GM19025 (cell line): ENCODE results near the gene CNIH3.

ENCODE experiments used
- ATAC-seq: cut with Tn5 transposase; IDR thresholded peaks from one replicate; pipeline ENCODE4 v1.9.1; 2021; ENCODE audit warnings: mild to moderate bottlenecking, low read depth, moderate library complexity; ENCODE audit not compliant: unreplicated experiment

Gene CNIH3

GRCh38 chr1:224766266-224766665 is 150.1 kb downstream of the CNIH3 start:
- no peak for ATAC-seq

- no peak for ATAC-seq
Observed at GRCh38 chr1:224767031-224767430, 150.9 kb downstream of the CNIH3 start.

GRCh38 chr1:224767676-224768075 is 151.6 kb downstream of the CNIH3 start:
- ATAC-seq = no peak

GRCh38 chr1:224768971-224769370 is 152.9 kb downstream of the CNIH3 start:
- no peak for ATAC-seq

- no peak for ATAC-seq
Observed at GRCh38 chr1:224769452-224770335, 153.6 kb downstream of the CNIH3 start.

GRCh38 chr1:224770336-224770693 is 154.2 kb downstream of the CNIH3 start:
- ATAC-seq = no peak

GRCh38 chr1:224773646-224774045 is 157.5 kb downstream of the CNIH3 start:
- no peak for ATAC-seq

GRCh38 chr1:224774378-224774777 is 158.3 kb downstream of the CNIH3 start:
- no peak for ATAC-seq

GRCh38 chr1:224777180-224777579 is 161.1 kb downstream of the CNIH3 start:
- no peak for ATAC-seq

GRCh38 chr1:224779536-224779935 is 163.4 kb downstream of the CNIH3 start:
- ATAC-seq = no peak

- no peak for ATAC-seq
Observed at GRCh38 chr1:224780736-224781135, 164.6 kb downstream of the CNIH3 start.

- peak; percentile 45 for ATAC-seq
Observed at GRCh38 chr1:224781800-224782199, 165.7 kb downstream of the CNIH3 start.

- no peak for ATAC-seq
Observed at GRCh38 chr1:224782281-224783000, 166.3 kb downstream of the CNIH3 start.

GRCh38 chr1:224783006-224783651 is 167.0 kb downstream of the CNIH3 start:
- peak; percentile 49 for ATAC-seq

GRCh38 chr1:224784265-224785039 is 168.3 kb downstream of the CNIH3 start:
- no peak for ATAC-seq

- no peak for ATAC-seq
Observed at GRCh38 chr1:224785040-224785328, 168.9 kb downstream of the CNIH3 start.

- no peak for ATAC-seq
Observed at GRCh38 chr1:224785622-224786021, 169.5 kb downstream of the CNIH3 start.

- no peak for ATAC-seq
Observed at GRCh38 chr1:224786533-224787250, 170.6 kb downstream of the CNIH3 start.

GRCh38 chr1:224789311-224789710 is 173.2 kb downstream of the CNIH3 start:
- ATAC-seq = no peak
